CD14-positive monocyte (primary cell): ENCODE measurements around the gene TMEM184A. TPM values are rescaled to one million over a fixed set of nuclear protein-coding genes. Genes with fewer than 3 reads are reported as not detected.

Experiments used
- DNase-seq, 3 donors: peaks; one replicate each; pipeline ENCODE4 v3.0.0-alpha.2; 2011 to 2022
- H2AFZ ChIP-seq: 2 replicates; pipeline ENCODE4 v1.6.0; 2012; ENCODE audit warnings: mild to moderate bottlenecking, low read depth, low read length, inconsistent platforms; ENCODE audit not compliant: insufficient read depth, poor library complexity, severe bottlenecking
- H3K27ac ChIP-seq, 2 donors: 1 replicate in 1 of 2; 2 replicates in 1 of 2; pipeline ENCODE4 v1.5.1; 2012 to 2013; ENCODE audit warnings: low read length in 2 of 2, control low read depth in 1 of 2, inconsistent platforms in 1 of 2, low read depth in 1 of 2, mild to moderate bottlenecking in 1 of 2
- H3K27me3 ChIP-seq, 2 donors: one replicate each; pipeline versions ENCODE4 v1.6.0 to v1.6.1; 2011 to 2013; ENCODE audit warnings: low read length in 2 of 2; ENCODE audit not compliant: control insufficient read depth in 2 of 2, insufficient read depth in 2 of 2
- H3K36me3 ChIP-seq, 2 donors: replicated peaks in 1 of 2; 1 replicate in 1 of 2; 2 replicates in 1 of 2; pipeline versions ENCODE4 v1.5.1 to v1.6.1; 2012 to 2013; ENCODE audit warnings: low read length in 2 of 2, control low read depth in 1 of 2, inconsistent platforms in 1 of 2, mild to moderate bottlenecking in 1 of 2; ENCODE audit not compliant: insufficient read depth in 2 of 2, control insufficient read depth in 1 of 2
- H3K4me1 ChIP-seq, 2 donors: 1 replicate in 1 of 2; 2 replicates in 1 of 2; pipeline versions ENCODE4 v1.5.1 to v1.6.1; 2012 to 2013; ENCODE audit warnings: low read length in 2 of 2, control low read depth in 1 of 2, inconsistent platforms in 1 of 2, mild to moderate bottlenecking in 1 of 2, moderate library complexity in 1 of 2; ENCODE audit not compliant: insufficient read depth in 2 of 2, control insufficient read depth in 1 of 2
- H3K4me2 ChIP-seq: replicated peaks from 2 replicates; pipeline ENCODE3; 2012; ENCODE audit warnings: low read length, moderate library complexity, mild to moderate bottlenecking; ENCODE audit not compliant: poor library complexity, severe bottlenecking; ENCODE audit errors: extremely low read depth
- H3K4me3 ChIP-seq, 3 experiments: fragments of 200-600 bp in 1 of 3; sonication (generic) in 1 of 3; replicated peaks in 1 of 3; 1 replicate in 2 of 3; 2 replicates in 1 of 3; pipeline ENCODE4 v1.5.1; 2011 to 2013; ENCODE audit warnings: low read length in 3 of 3, mild to moderate bottlenecking in 3 of 3, control low read depth in 2 of 3, low read depth in 2 of 3, inconsistent platforms in 1 of 3, moderate library complexity in 1 of 3
- H3K79me2 ChIP-seq: 2 replicates; pipeline ENCODE4 v1.6.0; 2012; ENCODE audit warnings: mild to moderate bottlenecking, control low read depth, inconsistent platforms, low read length, moderate library complexity; ENCODE audit not compliant: insufficient read depth
- H3K9ac ChIP-seq: 2 replicates; pipeline ENCODE4 v1.6.0; 2017; ENCODE audit warnings: low read length, mild to moderate bottlenecking; ENCODE audit not compliant: insufficient read depth, poor library complexity, severe bottlenecking
- H3K9me3 ChIP-seq, 2 donors: replicated peaks in 1 of 2; 1 replicate in 1 of 2; 2 replicates in 1 of 2; pipeline versions ENCODE4 v1.5.1 to v1.6.1; 2012 to 2013; ENCODE audit warnings: low read length in 2 of 2, control low read depth in 1 of 2; ENCODE audit not compliant: control insufficient read depth in 1 of 2, insufficient read depth in 1 of 2
- H4K20me1 ChIP-seq: 2 replicates; pipeline ENCODE4 v1.6.0; 2012; ENCODE audit warnings: mild to moderate bottlenecking, low read length, control low read depth, moderate library complexity; ENCODE audit not compliant: insufficient read depth
- H3K27ac Mint-ChIP-seq, 7 donors: one replicate each; pipeline ENCODE4 v1.8.0; 2020; ENCODE audit warnings: mild to moderate bottlenecking in 7 of 7, mixed read lengths in 7 of 7, moderate library complexity in 6 of 7, inconsistent platforms in 2 of 7
- H3K27me3 Mint-ChIP-seq, 3 donors: one replicate each; pipeline ENCODE4 v1.8.0; 2021 to 2022; ENCODE audit warnings: low read depth in 3 of 3, mild to moderate bottlenecking in 3 of 3, mixed read lengths in 3 of 3, moderate library complexity in 3 of 3, inconsistent platforms in 1 of 3
- H3K36me3 Mint-ChIP-seq, 2 donors: one replicate each; pipeline ENCODE4 v1.8.0; 2020; ENCODE audit warnings: mixed read lengths in 2 of 2, inconsistent platforms in 1 of 2, mild to moderate bottlenecking in 1 of 2
- H3K4me1 Mint-ChIP-seq: one replicate; pipeline ENCODE4 v1.8.0; 2020; ENCODE audit warnings: mild to moderate bottlenecking, mixed read lengths
- H3K4me3 Mint-ChIP-seq, 2 donors: one replicate each; pipeline ENCODE4 v1.8.0; 2020; ENCODE audit warnings: mild to moderate bottlenecking in 2 of 2, mixed read lengths in 2 of 2, moderate library complexity in 1 of 2
- H3K9me3 Mint-ChIP-seq, 7 donors: one replicate each; pipeline ENCODE4 v1.8.0; 2020 to 2022; ENCODE audit warnings: mixed read lengths in 7 of 7, mild to moderate bottlenecking in 6 of 7, moderate library complexity in 6 of 7, inconsistent platforms in 2 of 7
- WGBS: methylation state at CpG from one replicate; pipeline ENCODE4 v1.1.5; 2013; ENCODE audit warnings: missing lambda C conversion rate; ENCODE audit not compliant: insufficient coverage; 5-methylcytosine and 5-hydroxymethylcytosine counted together
- intact Hi-C, 2 donors: fragments of 100-400 bp; cut with micrococcal nuclease; formaldehyde crosslinking; loops; one replicate each; pipeline versions ENCODE4 v1.15.0 to v1.15.1; 2023
- polyA plus RNA-seq, 3 donors: library from polyadenylated mRNA; depleted of rRNA in 1 of 3; unstranded in 2 of 3; stranded (reverse) in 1 of 3; fragments of 300-500 nt in 2 of 3; fragments of >200 nt in 1 of 3; fragmentation: Illumina TruSeq in 2 of 3; gene quantifications; 1 replicate in 2 of 3; 2 replicates in 1 of 3; pipeline ENCODE4 v1.2.3, GENCODE V29; 2012 to 2021
- TF ChIP-seq, protein P1 (sequence below): fragments of 200-600 bp; IDR thresholded peaks from one replicate; pipeline ENCODE4 v1.8.0; 2022; ENCODE audit warnings: antibody characterized with exemption, mild to moderate bottlenecking

The TMEM184A gene
- polyA plus RNA-seq, 3 donors: not detected

DNA sequence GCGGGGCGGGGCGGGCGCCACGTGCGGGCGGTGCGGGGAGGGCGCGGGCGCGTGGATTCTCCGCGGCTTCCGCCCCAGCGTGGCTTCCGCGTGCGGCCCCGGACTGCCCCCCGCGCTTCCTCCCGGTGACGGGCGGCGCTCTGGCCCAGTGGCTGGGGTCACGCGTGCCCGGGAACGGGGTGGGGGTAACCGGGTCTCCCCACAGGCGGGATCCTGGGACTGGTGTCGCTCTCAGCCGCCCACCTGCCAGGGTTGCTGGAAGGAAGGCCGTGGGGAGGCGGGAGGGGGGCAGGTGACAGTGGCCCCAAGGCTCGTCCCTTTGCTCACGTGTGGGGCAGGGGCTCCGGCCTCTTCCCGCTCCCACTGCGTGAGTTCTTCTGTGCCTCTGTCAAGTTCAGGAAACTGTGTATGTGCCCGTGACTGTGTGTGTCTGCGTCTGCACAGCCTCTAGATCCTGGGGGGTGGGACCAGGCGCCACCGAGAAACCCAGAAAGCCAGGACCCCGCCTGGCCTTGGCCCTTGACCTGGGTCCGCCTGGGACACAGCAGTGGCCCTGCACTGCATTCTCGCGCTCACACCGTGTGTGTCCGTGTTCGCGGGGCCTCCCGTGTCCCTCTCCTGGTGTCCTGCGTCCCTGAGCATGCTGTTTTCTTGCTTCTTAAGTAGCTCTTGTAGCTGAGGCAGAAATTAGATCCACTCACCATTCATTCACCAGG is 24.6 kb downstream of the TMEM184A start:
- peaks cover 10 to 16% of the 10 kb centered on the region in 2 donors for H3K36me3 ChIP-seq
- peak; percentile 39 to 64 (median 60) for DNase-seq
- Mint-ChIP-seq H3K4me1 (peaks cover 39% of the 10 kb centered on the region), H3K27ac (peak overlapping the region; percentile 95 to 99 (median 98)), H3K9me3 (no peaks in the 10 kb centered on the region), H3K4me3 (peak overlapping the region; percentile 91 to 96), H3K27me3 (peaks cover 0 to 4% (median 0%) of the 10 kb centered on the region in 3 donors), H3K36me3 (peaks cover 0 to 16% of the 10 kb centered on the region in 2 donors)
- no peak overlapping the region for H2AFZ ChIP-seq
- H3K27ac ChIP-seq: peak overlapping the region; percentile 97 to 98
- H3K79me2 ChIP-seq: peaks cover 49% of the 10 kb centered on the region
- peaks cover 35 to 48% of the 10 kb centered on the region in 2 donors for H3K4me1 ChIP-seq
- peak overlapping the region; percentile 74 to 81 (median 75) for H3K4me3 ChIP-seq
- TF ChIP-seq, protein P1, sequence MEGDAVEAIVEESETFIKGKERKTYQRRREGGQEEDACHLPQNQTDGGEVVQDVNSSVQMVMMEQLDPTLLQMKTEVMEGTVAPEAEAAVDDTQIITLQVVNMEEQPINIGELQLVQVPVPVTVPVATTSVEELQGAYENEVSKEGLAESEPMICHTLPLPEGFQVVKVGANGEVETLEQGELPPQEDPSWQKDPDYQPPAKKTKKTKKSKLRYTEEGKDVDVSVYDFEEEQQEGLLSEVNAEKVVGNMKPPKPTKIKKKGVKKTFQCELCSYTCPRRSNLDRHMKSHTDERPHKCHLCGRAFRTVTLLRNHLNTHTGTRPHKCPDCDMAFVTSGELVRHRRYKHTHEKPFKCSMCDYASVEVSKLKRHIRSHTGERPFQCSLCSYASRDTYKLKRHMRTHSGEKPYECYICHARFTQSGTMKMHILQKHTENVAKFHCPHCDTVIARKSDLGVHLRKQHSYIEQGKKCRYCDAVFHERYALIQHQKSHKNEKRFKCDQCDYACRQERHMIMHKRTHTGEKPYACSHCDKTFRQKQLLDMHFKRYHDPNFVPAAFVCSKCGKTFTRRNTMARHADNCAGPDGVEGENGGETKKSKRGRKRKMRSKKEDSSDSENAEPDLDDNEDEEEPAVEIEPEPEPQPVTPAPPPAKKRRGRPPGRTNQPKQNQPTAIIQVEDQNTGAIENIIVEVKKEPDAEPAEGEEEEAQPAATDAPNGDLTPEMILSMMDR: no peak
- no peaks in the 10 kb centered on the region for H3K9me3 ChIP-seq
- peak overlapping the region; percentile 84 for H3K9ac ChIP-seq
- H3K4me2 ChIP-seq: peak overlapping the region; percentile 83
- H3K27me3 ChIP-seq: no peaks in the 10 kb centered on the region
- intact Hi-C loops: loop anchor here in 1 of 2 donors (10.0 kb wide), 1 partner anchor 993 kb away; no protein-coding TSS in a partner anchor
- H4K20me1 ChIP-seq: peaks cover 50% of the 10 kb centered on the region
- WGBS: under 1% methylated on average over 53 of the region's 55 CpGs

- Histone ChIP-seq H3K27ac (peak overlapping the region in 1 of 2 donors; percentile 98), H4K20me1 (peaks cover 45% of the 10 kb centered on the region), H3K9me3 (no peaks in the 10 kb centered on the region), H2AFZ (no peak overlapping the region), H3K4me1 (peaks cover 38 to 54% of the 10 kb centered on the region in 2 donors), H3K4me2 (peak overlapping the region; percentile 83), H3K36me3 (peaks cover 7 to 11% of the 10 kb centered on the region in 2 donors), H3K4me3 (peak overlapping the region; percentile 74 to 81 (median 75)), H3K27me3 (no peaks in the 10 kb centered on the region), H3K9ac (peak overlapping the region; percentile 84), H3K79me2 (peaks cover 44% of the 10 kb centered on the region)
- Mint-ChIP-seq H3K4me3 (no peak overlapping the region), H3K9me3 (no peaks in the 10 kb centered on the region), H3K27me3 (peaks cover 0 to 4% (median 0%) of the 10 kb centered on the region in 3 donors), H3K36me3 (peaks cover 0 to 11% of the 10 kb centered on the region in 2 donors), H3K27ac (no peak overlapping the region), H3K4me1 (peaks cover 42% of the 10 kb centered on the region)
- TF ChIP-seq, protein P1: no peak
- WGBS: 0% methylated on average over 44 of the region's 45 CpGs
- intact Hi-C loops: loop anchor here in 1 of 2 donors (10.0 kb wide), 1 partner anchor 994 kb away; no protein-coding TSS in a partner anchor
- no peak for DNase-seq
Observed at GRCh38 chr7:1530946-1531262, 25.1 kb downstream of the TMEM184A start.
